Amniotic epithelial cell (primary cell): ENCODE data around the gene LHX4.

Source experiments
- DNase-seq: peaks from one replicate; pipeline ENCODE4 v3.0.0-alpha.2; 2010; ENCODE audit warnings: low read depth

Gene LHX4

DNA sequence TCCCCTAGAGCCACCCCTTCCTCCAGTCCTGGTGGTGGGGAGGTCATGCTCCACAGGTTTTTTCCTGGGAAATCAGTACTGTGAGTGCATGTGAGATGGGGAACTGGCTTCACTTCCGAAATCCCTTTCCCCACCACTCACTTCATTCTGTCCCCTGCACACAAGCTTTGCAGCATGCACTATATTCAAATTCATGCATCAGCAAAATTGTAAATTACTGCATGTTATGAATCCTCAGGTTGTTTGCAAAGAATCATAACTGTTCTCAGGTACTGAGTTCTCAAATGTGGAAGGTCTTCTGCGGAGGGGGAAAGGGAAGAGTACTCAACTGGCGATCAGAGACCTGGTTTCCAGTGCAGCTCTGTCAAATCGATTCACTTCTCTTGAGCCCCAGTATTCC, 42.3 kb downstream of the LHX4 start:
- DNase-seq: no peak

GRCh38 chr1:180273066-180273465, 43.0 kb downstream of the LHX4 start:
- no peak for DNase-seq

- DNase-seq: no peak
Measured at GRCh38 chr1:180274221-180274620, 44.2 kb downstream of the LHX4 start.

DNA sequence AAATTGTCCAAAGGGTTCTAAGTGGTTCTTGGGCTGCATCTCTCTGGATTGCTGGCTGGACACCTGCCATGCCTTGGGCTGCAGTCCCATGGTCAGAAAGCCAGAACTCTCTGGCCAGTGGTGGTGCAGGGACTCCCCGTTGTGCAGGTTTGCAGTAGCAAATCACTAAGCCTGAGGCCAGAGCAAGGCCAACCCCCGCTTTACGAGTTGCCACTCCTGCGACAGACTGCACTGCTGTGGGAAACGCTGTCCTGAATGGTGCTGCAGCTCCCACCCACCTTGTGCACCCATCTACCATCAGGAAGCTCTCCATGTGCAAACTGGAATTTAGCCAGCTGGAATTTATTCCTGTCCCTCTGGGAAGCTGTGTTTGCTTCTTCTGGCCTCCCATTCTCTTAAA, 45.7 kb downstream of the LHX4 start:
- DNase-seq: no peak

- DNase-seq: no peak
Measured at GRCh38 chr1:180277476-180278193, 47.6 kb downstream of the LHX4 start.

- no peak for DNase-seq
Measured at GRCh38 chr1:180278194-180278515, 48.1 kb downstream of the LHX4 start.

DNA sequence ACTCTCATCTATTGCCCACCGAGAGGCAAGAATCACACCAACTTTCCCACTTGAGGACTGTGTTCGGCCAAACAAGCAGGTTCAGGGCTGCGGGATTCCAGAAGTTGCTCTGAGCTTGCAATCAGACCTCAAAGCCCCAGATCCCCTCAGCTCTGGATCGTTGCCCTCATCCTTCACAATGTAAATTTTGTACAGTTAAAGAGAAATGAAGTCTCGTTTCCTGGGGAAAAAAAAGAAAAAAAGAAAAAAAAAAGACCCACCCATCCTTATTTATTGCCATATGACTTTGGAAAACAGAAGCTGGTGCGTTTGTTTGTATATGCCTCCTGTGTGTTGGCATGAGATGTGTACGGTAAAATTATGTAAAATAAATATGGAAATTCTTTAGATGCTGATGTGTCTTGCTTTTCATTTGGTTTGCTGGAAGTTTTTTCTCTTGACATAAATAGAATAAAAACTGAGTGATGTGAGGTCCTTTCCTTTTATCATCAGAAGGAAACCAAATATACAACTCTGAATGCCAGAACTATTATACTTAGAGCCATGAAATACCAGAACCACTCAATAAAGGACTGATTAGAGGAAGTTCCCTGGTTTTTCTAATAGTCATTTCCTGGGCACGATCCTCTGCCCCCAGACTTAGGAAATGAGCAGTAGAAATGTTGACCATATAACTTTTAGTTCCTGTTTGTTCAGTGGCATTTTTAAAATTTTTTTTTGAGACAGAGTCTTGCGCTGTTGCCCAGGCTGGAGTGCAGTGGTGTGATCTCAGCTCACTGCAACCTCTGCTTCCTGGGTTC, 48.7 kb downstream of the LHX4 start:
- no peak for DNase-seq

- no peak for DNase-seq
Measured at GRCh38 chr1:180279651-180280050, 49.6 kb downstream of the LHX4 start.

GRCh38 chr1:180280617-180281016, 50.6 kb downstream of the LHX4 start:
- no peak for DNase-seq

DNA sequence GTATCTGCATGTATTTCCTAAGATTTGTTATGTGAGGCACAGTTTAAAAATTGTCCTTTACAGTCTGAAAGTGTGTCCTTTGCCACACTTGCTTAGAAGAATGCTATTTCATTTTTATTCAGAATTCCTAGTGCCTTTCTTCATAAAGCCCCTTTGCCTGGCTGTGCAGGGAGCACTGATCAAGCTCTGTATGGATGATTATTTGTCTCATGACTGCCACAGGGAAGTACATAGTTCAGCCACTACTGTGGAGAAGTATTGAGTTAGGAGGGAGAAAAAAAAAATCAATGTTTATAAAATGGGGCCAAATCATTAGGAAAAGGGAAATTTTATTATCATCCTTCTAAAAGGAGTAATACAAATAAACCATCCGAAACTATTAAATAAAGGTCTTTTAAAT, 51.4 kb downstream of the LHX4 start:
- DNase-seq: no peak

GRCh38 chr1:180282401-180283044, 52.5 kb downstream of the LHX4 start:
- DNase-seq: peak; percentile 9

DNA sequence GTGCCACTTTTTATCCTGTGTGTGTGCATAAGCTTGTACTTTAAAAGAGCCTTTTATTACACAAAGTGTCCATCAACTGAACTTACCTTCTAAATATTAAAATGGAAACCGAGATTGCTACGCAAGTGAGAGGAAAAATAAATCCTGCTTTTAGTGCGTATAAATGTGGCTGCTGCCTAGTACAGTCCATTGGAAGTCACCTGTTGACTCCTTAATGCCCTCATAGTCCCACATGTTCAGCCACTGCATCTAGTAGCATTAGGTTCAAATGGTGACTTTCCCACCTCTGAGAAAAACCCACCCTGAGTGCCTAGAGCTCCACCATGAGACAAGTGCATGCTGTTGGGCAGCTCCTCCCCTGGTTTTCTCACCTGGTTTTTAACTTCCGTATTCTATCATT, 53.0 kb downstream of the LHX4 start:
- DNase-seq: no peak

GRCh38 chr1:180286417-180286816, 56.4 kb downstream of the LHX4 start:
- DNase-seq: peak; percentile 28

- no peak for DNase-seq
Measured at GRCh38 chr1:180287988-180288705, 58.1 kb downstream of the LHX4 start.

DNA sequence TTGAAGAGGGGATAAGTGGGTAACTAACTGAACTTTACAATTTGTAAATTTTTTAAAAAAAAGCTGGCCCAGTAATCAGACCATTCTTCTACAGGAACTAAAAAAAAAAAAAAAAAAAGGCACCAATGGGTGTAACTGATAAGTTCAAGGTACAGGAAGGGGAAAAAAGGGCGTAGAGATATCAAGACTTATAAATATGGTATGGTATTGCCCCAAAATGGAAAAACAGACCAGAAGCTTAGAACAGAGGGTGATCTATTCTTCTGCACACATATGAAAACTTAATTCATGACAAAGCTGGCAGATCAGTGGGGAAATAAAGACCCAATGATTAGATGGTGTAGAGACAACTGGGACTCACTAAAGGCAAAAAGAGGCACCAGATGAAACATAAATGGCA, 58.9 kb downstream of the LHX4 start:
- no peak for DNase-seq

GRCh38 chr1:180290265-180291001, 60.4 kb downstream of the LHX4 start:
- no peak for DNase-seq

GRCh38 chr1:180291004-180291403, 60.9 kb downstream of the LHX4 start:
- peak; percentile 48 for DNase-seq

GRCh38 chr1:180294711-180295110, 64.6 kb downstream of the LHX4 start:
- no peak for DNase-seq

- no peak for DNase-seq
Measured at GRCh38 chr1:180295999-180296398, 65.9 kb downstream of the LHX4 start.

- DNase-seq: no peak
Measured at GRCh38 chr1:180299479-180300221, 69.6 kb downstream of the LHX4 start.

- no peak for DNase-seq
Measured at GRCh38 chr1:180301135-180301742, 71.2 kb downstream of the LHX4 start.
